Measurements from ENCODE around the gene REXO5. TPM values are rescaled to one million over a fixed set of nuclear protein-coding genes. Genes with fewer than 3 reads are reported as not detected.

The REXO5 gene
- total and polyA plus RNA-seq, 2 of the 13 experiments (the other 11 are each of a cell fraction or from before 2014, with no cell fraction given), result 5.9 to 13.1 TPM

GRCh38 chr16:20818929-20819585, 12.7 kb downstream of the REXO5 start:
- Histone ChIP-seq H3K79me2 (ENCODE audit: insufficient read depth, low read length) (no peaks in the 10 kb centered on the region), H3K4me1 (ENCODE audit: insufficient read depth, low read length) (no peaks in the 10 kb centered on the region), H3K9me3 (ENCODE audit: low read length) (no peaks in the 10 kb centered on the region), H3K9ac (ENCODE audit: insufficient read depth, low read depth, low read length) (no peak overlapping the region), H4K20me1 (ENCODE audit: insufficient read depth, low read length) (no peaks in the 10 kb centered on the region), H3K4me3 (replicated peaks in 1 of 3; ENCODE audit: insufficient read depth in 1 of 3, low read depth in 2 of 3, low read length in 3 of 3) (no peak overlapping the region), H2AFZ (ENCODE audit: low read length) (no peak overlapping the region), H3K4me2 (ENCODE audit: low read depth, low read length) (no peak overlapping the region), H3K27me3 (ENCODE audit: control insufficient read depth in 1 of 2, insufficient read depth in 2 of 2, low read length in 2 of 2) (no peaks in the 10 kb centered on the region), H3K27ac (ENCODE audit: extremely low read length, insufficient read depth, low read length) (no peak overlapping the region), H3K36me3 (replicated peaks in 1 of 2; ENCODE audit: control insufficient read depth in 1 of 2, insufficient read depth in 2 of 2, low read length in 2 of 2) (peaks cover 3 to 38% of the 10 kb centered on the region in 2 experiments; a peak in 4 of 5 replicates)
- ATAC-seq, result no peak
- BruUV-seq (replicated peaks), result no TSS peak
- 95% methylated on average over 4 of the region's 4 CpGs for WGBS (ENCODE audit: low lambda C conversion rate)
- CTCF ChIA-PET (ENCODE audit: low intra/inter-chr PET ratio, low total read pairs), result no interaction called here
- intact Hi-C loops (cut with micrococcal nuclease; ENCODE audit: unreplicated experiment) (no loop called here), in situ Hi-C loops (cut with HindIII; ENCODE audit: extremely low pct_ligation_motif_present, low pct_unique_long_range_greater_than_20kb) (no loop called here)
- DNase-seq (ENCODE audit: low spot score), result no peak
- POLR2A ChIA-PET, result no interaction called here
- TF ChIP-seq TAF15 (IDR thresholded peaks at IDR 0.05; ENCODE audit: low read depth, low read length, poor library complexity, severe bottlenecking) (no peak), ZNF337 (CRISPR knock-in tag; IDR thresholded peaks at IDR 0.05; ENCODE audit: borderline replicate concordance, low read depth) (no peak)
- FAIRE-seq, result no peak

- no TSS peak for BruUV-seq (replicated peaks)
- Histone ChIP-seq H4K20me1 (ENCODE audit: insufficient read depth, low read length) (no peaks in the 10 kb centered on the region), H3K79me2 (ENCODE audit: insufficient read depth, low read length) (no peaks in the 10 kb centered on the region), H2AFZ (ENCODE audit: low read length) (no peak overlapping the region), H3K36me3 (replicated peaks in 1 of 2; ENCODE audit: control insufficient read depth in 1 of 2, insufficient read depth in 2 of 2, low read length in 2 of 2) (peaks cover 6 to 33% of the 10 kb centered on the region in 2 experiments; a peak in 4 of 5 replicates), H3K4me3 (replicated peaks in 1 of 3; ENCODE audit: insufficient read depth in 1 of 3, low read depth in 2 of 3, low read length in 3 of 3) (no peak overlapping the region), H3K9ac (ENCODE audit: insufficient read depth, low read depth, low read length) (no peak overlapping the region), H3K4me2 (ENCODE audit: low read depth, low read length) (no peak overlapping the region), H3K4me1 (ENCODE audit: insufficient read depth, low read length) (no peaks in the 10 kb centered on the region), H3K27me3 (ENCODE audit: control insufficient read depth in 1 of 2, insufficient read depth in 2 of 2, low read length in 2 of 2) (no peaks in the 10 kb centered on the region), H3K27ac (ENCODE audit: extremely low read length, insufficient read depth, low read length) (no peak overlapping the region), H3K9me3 (ENCODE audit: low read length) (no peaks in the 10 kb centered on the region)
- FAIRE-seq (no peak), ATAC-seq (no peak), DNase-seq (ENCODE audit: low spot score) (no peak)
- 92% methylated on average over 4 of the region's 4 CpGs for WGBS (ENCODE audit: low lambda C conversion rate)
- intact Hi-C loops (cut with micrococcal nuclease; ENCODE audit: unreplicated experiment), result no loop called here
- POLR2A ChIA-PET, result no interaction called here
- in situ Hi-C loops (cut with HindIII; ENCODE audit: extremely low pct_ligation_motif_present, low pct_unique_long_range_greater_than_20kb), result no loop called here
- no peak for TF ChIP-seq ISX (CRISPR knock-in tag; conservative IDR thresholded peaks at IDR 0.05)
- CTCF ChIA-PET (ENCODE audit: low intra/inter-chr PET ratio, low total read pairs), result no interaction called here
These were observed 15.4 kb downstream of the REXO5 start for GRCh38 chr16:20821682-20822081.

Data from HepG2 (cell line).